Thyroid gland (tissue), 4 donors: ENCODE data around the gene PKHD1.

Source experiments
- POLR2A ChIP-seq, 2 donors: fragments of 450-650 bp; IDR thresholded peaks; one replicate each; pipeline ENCODE4 v1.6.1; 2017; ENCODE audit warnings: antibody characterized with exemption in 2 of 2, mild to moderate bottlenecking in 2 of 2, moderate library complexity in 1 of 2
- TF ChIP-seq, protein P1 (sequence below), 6 experiments: fragments of 200-600 bp in 3 of 6; fragments of 450-650 bp in 3 of 6; sonication (generic) in 3 of 6; IDR thresholded peaks; one replicate each; pipeline ENCODE4 v1.5.1; 2016 to 2019; ENCODE audit warnings: antibody characterized with exemption in 6 of 6, mild to moderate bottlenecking in 2 of 6, inconsistent platforms in 1 of 6, moderate library complexity in 1 of 6

DNA sequence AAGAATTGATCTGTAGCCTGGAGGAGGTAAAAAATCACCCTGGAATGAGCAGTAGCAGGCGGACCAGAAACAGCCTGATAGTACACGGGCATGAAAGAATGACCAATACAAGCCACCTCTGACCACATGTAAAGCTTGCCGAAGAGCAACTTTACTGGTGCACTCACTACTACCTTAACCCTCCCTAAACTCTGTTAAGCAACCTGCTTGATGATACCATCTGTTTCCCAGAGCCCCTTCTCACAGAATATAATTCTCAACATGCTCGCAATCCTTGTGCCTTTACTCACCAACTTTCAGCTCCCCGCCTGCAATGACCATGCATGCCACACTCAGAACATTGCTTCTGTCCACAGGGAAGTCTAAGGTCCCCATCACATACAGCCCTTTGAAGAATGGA is 296.5 kb downstream of the PKHD1 start:
- TF ChIP-seq, protein P1, sequence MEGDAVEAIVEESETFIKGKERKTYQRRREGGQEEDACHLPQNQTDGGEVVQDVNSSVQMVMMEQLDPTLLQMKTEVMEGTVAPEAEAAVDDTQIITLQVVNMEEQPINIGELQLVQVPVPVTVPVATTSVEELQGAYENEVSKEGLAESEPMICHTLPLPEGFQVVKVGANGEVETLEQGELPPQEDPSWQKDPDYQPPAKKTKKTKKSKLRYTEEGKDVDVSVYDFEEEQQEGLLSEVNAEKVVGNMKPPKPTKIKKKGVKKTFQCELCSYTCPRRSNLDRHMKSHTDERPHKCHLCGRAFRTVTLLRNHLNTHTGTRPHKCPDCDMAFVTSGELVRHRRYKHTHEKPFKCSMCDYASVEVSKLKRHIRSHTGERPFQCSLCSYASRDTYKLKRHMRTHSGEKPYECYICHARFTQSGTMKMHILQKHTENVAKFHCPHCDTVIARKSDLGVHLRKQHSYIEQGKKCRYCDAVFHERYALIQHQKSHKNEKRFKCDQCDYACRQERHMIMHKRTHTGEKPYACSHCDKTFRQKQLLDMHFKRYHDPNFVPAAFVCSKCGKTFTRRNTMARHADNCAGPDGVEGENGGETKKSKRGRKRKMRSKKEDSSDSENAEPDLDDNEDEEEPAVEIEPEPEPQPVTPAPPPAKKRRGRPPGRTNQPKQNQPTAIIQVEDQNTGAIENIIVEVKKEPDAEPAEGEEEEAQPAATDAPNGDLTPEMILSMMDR (IDR thresholded peaks at IDR 0.05) = no peak
- TF ChIP-seq POLR2A (IDR thresholded peaks at IDR 0.05) = no peak
